ENCODE measurements around the gene PACC1. TPM values are rescaled to one million over a fixed set of nuclear protein-coding genes. Genes with fewer than 3 reads are reported as not detected.

The PACC1 gene
- total and polyA plus RNA-seq, 12 donors, result 1.8 to 5.1 (median 2.4) TPM

DNA sequence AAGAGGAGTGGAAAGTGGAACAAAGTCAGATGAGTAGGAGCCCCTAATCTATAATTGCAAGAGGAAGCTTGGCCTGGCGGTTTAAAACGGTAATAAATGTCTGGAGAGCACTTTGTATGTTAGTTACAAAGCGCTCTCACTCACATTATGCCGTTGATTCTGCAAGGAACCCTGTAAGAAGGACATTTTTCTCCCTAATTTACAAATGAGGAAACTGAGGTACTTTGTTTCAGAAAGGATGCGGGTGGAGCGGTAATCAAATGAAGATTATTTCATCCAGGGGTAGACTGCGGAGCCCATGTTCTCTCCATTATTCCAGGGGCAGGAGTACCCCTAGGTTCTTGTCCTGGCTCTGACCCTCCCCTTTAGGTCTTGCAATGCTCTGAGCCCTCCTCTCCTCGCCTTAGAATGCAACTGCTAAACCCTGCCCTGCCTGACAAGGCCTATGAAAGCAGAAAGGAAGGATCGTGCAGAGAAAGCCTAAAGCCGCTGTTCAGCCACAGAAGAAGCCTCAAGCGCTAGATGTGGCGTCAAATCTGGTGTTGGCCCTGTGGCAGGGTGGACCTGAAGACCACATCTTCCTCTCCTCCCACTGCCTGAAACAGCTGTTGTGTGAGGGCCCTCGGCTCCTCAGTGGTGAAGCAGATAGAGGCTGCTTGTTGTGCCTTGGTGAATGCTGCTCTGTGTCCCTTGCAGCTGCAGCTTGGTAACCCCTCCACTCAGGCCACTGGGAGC lies 588 bp upstream of the PACC1 start:
- Histone ChIP-seq H3K36me3 (peaks cover 0 to 13% (median 2%) of the 10 kb centered on the region in 9 donors), H3K27me3 (no peaks in the 10 kb centered on the region), H3K4me3 (peak overlapping the region in 8 of 10 donors; percentile 80 to 96 (median 86)), H3K4me1 (peaks cover 0 to 47% (median 7%) of the 10 kb centered on the region in 9 donors), H3K27ac (peak overlapping the region in 6 of 10 donors; percentile 13 to 81 (median 40)), H3K9me3 (no peaks in the 10 kb centered on the region)
- 70 to 73% methylated on average over 13 of the region's 13 CpGs for WGBS, 2 donors
- no peak for ATAC-seq
- intact Hi-C loops (cut with DNase I), result loop anchor here in 1 of 10 donors (2.0 kb wide), 1 partner anchor 18 kb away; the partner anchor contains the start of gene NENF
- TF ChIP-seq, protein P1, sequence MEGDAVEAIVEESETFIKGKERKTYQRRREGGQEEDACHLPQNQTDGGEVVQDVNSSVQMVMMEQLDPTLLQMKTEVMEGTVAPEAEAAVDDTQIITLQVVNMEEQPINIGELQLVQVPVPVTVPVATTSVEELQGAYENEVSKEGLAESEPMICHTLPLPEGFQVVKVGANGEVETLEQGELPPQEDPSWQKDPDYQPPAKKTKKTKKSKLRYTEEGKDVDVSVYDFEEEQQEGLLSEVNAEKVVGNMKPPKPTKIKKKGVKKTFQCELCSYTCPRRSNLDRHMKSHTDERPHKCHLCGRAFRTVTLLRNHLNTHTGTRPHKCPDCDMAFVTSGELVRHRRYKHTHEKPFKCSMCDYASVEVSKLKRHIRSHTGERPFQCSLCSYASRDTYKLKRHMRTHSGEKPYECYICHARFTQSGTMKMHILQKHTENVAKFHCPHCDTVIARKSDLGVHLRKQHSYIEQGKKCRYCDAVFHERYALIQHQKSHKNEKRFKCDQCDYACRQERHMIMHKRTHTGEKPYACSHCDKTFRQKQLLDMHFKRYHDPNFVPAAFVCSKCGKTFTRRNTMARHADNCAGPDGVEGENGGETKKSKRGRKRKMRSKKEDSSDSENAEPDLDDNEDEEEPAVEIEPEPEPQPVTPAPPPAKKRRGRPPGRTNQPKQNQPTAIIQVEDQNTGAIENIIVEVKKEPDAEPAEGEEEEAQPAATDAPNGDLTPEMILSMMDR (IDR thresholded peaks at IDR 0.05), result peak in 1 of 9 donors; percentile 3
- DNase-seq, result no peak

DNA sequence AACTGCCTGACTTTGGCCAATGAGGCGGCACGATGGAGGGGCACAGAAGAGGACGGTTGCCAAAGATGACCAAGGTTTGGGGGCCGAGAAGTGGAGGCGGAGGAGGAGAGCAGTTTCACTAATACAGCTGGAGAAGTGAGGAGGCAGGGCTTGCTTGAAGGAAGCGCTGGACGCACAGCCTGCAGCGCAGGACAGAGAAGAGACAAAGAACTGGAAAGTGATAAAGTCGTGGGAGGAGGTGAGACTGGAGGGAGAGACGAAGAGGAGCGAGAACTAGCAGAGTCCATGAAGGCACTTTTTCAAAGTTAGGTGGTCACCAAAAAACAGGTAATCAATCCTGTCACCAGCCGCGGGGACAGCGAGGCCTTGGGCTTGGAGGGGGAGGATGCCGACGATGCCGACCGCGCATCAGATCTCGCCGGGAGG lies 771 bp downstream of the PACC1 start:
- H3K36me3 ChIP-seq, result peaks cover 0 to 27% (median 11%) of the 10 kb centered on the region in 9 donors
- no peaks in the 10 kb centered on the region for H3K27me3 ChIP-seq
- peak in 3 of 8 donors; percentile 45 to 61 (median 50) for ATAC-seq
- peaks cover 0 to 50% (median 7%) of the 10 kb centered on the region in 9 donors for H3K4me1 ChIP-seq
- peak overlapping the region in 4 of 10 donors; percentile 37 to 81 (median 40) for H3K27ac ChIP-seq
- WGBS, 2 donors, result 17 to 23% methylated on average over 21 of the region's 21 CpGs
- no peaks in the 10 kb centered on the region for H3K9me3 ChIP-seq
- DNase-seq, result no peak
- TF ChIP-seq, protein P1 (IDR thresholded peaks at IDR 0.05), result no peak
- peak overlapping the region; percentile 70 to 96 (median 86) for H3K4me3 ChIP-seq
- intact Hi-C loops (cut with DNase I), result loop anchor here in 3 of 10 donors (1.0 to 5.0 kb wide), 3 partner anchors 19 to 1548 kb away; partner anchors contain the start of genes DTL (in 1 of the 3), INTS7 (in 1 of the 3) and NENF (in 1 of the 3)

DNA sequence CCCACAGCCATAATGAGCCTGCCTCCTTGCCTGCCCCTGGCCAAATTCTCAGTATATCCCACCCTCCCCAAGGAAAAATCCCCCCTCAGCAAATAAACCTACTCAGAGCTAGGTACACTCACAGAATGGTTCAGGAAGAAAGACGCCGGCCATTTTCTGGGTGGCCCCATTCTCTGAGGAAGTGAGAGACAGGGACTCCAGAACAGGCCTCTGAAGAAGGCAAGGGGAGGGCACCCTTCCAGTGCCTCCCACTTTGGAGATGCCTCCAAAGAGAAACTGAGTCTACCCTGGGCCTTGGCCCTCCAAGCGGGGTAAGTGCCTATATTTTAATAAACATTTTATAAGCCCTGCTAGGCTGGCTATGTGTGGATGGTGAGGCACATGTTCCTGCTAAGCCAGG lies 2.3 kb downstream of the PACC1 start:
- ATAC-seq (no peak), DNase-seq (no peak)
- Histone ChIP-seq H3K4me1 (peaks cover 0 to 50% (median 7%) of the 10 kb centered on the region in 9 donors), H3K9me3 (peaks cover 0 to under 1% (median 0%) of the 10 kb centered on the region in 11 donors), H3K27ac (no peak overlapping the region), H3K4me3 (no peak overlapping the region), H3K27me3 (no peaks in the 10 kb centered on the region), H3K36me3 (peaks cover 0 to 42% (median 11%) of the 10 kb centered on the region in 9 donors)
- intact Hi-C loops (cut with DNase I), result loop anchor here in 1 of 10 donors (5.0 kb wide), 1 partner anchor 1550 kb away; no protein-coding TSS in a partner anchor
- 90 to 92% methylated on average over 3 of the region's 3 CpGs for WGBS, 2 donors
- TF ChIP-seq, protein P1 (IDR thresholded peaks at IDR 0.05), result no peak

GRCh38 chr1:212410231-212410820 lies 4.4 kb downstream of the PACC1 start:
- Histone ChIP-seq H3K27me3 (no peaks in the 10 kb centered on the region), H3K27ac (peak overlapping the region in 1 of 10 donors; percentile 36), H3K36me3 (peaks cover 0 to 62% (median 15%) of the 10 kb centered on the region in 9 donors), H3K4me1 (peaks cover 0 to 44% (median 7%) of the 10 kb centered on the region in 9 donors), H3K4me3 (no peak overlapping the region), H3K9me3 (peaks cover 0 to 5% (median 0%) of the 10 kb centered on the region in 11 donors)
- DNase-seq, result no peak
- intact Hi-C loops (cut with DNase I), result loop anchor here in 1 of 10 donors (5.0 kb wide), 1 partner anchor 1552 kb away; no protein-coding TSS in a partner anchor
- no peak for ATAC-seq
- TF ChIP-seq, protein P1 (IDR thresholded peaks at IDR 0.05), result no peak
- WGBS, 2 donors, result 96 to 99% methylated on average over 8 of the region's 8 CpGs
